T-helper 1 cell (primary cell): Measurements from ENCODE around the gene ABT1.

Source experiments
- DNase-seq, 5 donors: peaks; one replicate each; pipeline ENCODE4 v3.0.0-alpha.2; 2012 to 2020

Gene ABT1

DNA sequence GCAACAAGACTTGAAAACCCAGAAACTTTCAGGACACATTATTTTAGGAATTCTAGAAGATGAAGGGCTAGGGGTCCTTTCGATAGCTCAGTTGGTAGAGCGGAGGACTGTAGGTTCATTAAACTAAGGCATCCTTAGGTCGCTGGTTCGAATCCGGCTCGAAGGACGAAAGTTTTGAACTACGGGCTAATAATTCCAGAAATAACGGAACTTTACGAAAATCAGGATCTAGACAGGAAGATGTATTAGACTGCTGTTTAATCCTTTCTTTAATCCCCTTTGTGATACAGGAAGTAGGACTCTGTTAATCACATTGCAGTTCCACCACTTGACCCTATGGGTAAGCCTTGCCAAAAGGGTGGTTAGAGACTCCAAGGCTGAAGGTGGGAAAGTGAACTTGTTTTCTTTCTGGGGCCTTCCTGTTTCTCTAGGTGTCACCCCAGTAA is 21.2 kb upstream of the ABT1 start:
- DNase-seq = no peak

DNA sequence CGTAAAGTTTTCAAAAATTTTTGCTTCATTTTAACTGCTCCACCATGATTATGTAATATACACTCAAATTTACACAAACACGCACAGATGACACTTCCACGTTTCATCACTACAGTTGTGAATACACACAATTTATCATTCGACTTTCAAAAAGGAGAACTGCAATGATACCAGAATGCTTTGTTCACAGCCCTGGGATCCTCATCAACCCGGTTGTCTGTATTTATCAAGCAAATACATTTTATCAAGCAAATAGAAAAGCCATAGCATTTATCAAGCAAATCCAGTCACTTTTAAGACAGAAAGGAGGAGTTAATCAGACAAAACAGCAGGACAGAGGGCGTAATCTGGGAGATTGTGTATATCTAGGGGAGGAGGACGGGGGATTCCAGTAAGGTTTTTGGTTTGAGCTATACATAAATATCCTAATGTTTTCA is 20.3 kb upstream of the ABT1 start:
- DNase-seq = no peak

DNA sequence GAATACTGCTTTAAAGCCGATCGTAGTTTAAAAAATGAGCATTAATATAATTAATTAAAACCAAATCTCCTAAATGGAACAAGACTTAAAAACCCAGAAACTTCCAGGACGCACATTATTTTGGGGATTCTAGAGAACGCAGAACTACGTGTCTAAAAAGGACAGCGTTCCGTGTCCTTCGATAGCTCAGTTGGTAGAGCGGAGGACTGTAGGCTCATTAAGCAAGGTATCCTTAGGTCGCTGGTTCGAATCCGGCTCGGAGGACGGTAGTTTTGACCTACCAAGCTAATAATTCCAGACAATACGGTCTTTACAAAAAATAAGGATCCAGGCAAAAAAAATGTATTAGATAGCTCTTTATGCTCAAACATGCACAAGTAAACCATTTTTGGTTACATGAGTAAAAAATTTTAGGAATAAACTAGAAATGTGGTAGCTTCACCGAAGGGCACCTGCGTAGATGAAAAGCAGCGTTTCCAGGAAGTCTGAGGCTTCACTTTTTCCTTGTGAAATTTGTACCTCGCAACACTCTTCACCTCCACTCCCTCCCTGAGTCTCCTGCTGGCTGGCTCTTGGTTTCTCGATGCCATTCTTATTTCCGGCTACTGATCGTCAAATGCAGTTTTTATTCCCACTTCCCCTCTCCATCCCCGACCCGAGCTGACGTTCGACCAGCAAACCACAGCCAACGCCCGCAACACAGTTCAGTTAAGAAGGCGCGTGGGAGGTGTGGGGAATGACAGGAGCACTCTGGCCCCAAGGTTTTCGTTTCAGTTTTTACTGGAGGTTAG is 19.6 kb upstream of the ABT1 start:
- peak in 3 of 5 donors; percentile 30 to 56 (median 52) for DNase-seq

DNA sequence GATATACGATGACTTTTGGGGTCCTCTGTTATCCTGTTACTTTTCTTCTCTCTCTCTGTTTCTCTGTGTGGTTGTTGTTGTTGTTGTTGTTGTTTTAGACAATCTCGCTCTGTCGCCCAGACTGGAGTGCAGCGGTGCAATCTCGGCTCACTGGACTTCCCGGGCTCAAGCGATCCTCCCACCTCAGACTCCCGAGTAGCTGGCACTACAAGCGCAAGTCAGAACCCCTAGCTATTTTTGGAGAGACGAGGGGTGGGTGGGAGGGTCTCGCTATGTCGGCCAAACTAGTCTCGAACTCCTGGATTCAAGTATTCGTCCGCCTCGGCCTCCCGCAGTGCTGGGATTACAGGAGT is 19.1 kb upstream of the ABT1 start:
- no peak for DNase-seq

DNA sequence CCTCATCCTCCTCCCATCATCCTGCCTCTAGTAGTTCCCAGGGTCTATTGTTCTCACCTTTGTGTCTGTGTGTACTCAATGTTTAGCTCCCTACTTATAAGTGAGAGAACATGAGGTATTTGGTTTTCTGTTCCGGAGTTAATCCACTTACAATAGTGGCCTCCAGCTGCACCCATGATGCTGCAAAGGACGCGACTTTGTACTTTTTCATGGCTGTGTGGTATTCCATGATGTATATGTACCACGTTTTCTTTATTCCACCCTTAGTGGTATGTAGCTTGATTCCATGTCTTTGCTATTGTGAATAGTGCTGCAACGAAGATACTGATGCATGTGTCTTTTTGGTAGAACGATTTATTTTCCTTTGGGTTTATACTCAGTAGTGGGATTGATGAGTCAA is 18.5 kb upstream of the ABT1 start:
- no peak for DNase-seq

DNA sequence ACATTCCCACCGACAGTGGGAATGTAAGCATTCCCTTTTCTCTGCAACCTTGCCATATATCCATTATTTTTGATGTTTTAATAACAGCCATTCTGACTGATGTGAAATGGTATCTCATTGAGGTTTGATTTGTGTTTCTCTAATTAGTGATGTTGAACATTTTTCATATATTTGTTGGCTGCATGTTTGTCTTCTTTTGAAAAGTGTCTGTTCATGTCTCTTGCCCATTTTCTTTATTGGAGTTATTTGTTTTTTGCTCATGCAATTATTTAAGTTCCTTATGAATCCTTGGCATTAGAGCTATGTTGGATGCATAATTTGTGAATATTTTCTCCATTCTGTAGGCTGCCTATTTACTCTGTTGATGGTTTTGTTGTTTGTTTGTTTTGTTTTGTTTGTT is 18.0 kb upstream of the ABT1 start:
- no peak for DNase-seq

DNA sequence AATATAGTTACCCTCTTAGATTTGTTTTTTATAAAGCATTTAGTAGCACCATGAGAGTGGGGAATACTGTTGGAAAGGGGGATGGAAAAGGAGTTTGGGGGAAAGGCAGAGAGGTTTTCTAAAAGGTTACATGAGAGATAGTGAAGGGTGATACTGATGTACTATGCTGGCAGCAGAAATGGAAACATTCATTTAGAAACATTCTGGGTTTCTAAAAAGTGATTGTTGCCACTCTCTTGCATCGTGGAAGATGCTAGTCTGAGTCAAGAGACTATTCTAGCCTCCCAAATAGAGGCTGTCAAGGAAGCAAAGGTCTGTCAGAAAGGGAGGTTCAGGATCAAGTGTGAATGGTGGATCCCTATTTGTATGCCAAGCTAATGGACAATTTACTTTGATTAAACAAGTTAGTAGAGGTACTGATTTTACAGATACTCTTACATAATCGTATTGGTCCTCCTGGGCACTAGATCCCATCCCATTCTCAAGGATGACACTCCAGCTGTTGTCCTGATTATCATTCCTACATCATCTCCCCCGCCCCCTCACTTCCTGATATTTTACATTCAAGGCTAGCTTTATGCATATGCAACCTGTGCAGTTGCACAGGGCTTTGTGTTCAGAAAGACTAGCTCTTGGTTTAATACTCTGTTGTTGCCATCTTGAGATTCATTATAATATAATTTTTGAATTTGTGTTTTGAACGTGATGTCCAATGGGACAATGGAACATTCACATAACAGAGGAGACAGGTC is 15.4 kb upstream of the ABT1 start:
- DNase-seq = no peak

DNA sequence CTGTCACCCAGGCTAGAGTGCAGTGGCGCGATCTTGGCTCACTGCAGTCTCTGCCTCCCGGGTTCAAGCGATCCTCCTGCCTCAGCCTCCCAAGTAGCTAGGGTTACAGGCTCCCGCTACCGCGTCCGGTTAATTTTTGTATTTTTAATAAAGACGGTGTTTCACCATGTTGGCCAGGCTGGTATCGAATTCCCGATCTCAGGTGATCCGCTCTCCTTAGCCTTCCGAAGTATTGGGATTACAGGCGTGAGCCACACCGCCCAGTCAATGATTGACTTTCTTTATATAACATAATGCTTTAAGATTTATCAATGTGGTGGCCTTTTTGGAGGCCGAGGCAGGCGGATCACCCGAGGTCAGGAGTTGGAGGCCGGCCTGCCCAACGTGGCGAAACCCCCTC is 7.8 kb upstream of the ABT1 start:
- no peak for DNase-seq

DNA sequence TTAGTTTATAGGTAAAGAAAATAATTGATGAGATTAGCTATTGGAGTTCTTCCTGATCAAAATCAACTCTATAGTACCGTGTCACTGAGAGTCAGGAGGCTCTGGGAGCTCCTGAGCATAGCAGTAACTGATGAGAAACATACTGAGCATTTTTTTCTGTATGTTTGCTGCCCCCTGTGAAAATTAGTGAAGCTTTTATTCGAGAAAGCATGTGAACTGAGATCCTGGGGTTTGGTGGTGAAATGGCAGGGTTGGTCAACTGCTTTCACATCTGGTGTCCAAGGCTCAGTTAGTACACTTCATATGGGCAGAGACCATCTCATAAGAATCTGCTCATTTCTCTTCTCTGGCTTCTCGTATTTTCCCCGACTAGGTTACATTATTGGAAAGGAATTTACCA is 4.1 kb upstream of the ABT1 start:
- no peak for DNase-seq

DNA sequence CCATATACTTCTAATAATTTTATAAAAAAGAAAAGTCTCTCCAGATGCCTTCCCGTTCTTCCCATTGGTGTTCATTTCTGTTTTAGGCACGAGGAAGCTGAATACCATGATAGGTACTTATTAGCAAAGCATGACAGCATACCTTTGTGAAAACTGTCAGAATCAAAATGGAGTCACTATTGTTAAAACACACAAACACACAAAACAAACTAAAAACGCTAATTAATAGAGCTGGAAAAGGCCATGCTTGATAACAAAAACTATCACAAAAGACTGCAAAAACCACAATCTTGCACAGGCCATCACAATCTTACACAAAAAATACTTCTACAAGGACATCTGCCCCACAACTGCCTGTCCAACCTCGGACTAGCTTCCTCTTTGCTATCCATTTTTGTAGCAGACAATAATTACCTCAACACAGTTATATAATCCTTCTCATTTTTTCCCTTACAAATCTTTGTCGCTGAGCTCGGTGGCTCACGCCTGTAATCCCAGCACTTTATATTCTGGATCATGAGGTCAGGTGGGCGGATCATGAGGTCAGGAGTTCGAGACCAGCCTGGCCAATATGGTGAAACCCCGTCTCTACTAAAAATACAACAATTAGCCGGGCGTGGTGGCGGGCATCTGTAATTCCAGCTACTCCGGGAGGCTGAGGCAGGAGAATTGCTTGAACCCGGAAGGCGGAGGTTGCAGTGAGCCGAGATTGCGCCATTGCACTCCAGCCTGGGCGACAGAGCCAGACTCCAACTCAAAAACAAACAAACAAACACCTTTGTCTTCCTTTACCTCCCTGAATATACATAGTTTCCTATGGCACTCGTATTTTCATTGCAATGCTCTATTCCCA is 3.2 kb upstream of the ABT1 start:
- no peak for DNase-seq

DNA sequence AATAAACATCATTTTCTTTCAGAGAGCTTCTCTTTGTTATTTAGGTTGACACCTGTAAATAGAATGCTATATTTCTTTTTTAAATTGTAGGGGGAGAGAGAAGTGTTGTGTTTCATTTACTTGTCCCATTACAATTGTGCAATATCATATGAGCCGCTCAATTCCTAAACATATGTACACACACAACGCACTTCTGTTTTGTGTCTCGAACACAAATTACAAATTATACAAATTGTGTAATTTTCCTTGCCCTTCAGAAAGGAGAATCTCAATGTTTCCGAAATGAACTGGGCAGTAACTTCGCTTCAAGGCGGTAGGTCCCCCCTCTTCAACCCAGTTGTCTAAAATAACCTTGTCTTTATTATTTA is 2.6 kb upstream of the ABT1 start:
- no peak for DNase-seq

DNA sequence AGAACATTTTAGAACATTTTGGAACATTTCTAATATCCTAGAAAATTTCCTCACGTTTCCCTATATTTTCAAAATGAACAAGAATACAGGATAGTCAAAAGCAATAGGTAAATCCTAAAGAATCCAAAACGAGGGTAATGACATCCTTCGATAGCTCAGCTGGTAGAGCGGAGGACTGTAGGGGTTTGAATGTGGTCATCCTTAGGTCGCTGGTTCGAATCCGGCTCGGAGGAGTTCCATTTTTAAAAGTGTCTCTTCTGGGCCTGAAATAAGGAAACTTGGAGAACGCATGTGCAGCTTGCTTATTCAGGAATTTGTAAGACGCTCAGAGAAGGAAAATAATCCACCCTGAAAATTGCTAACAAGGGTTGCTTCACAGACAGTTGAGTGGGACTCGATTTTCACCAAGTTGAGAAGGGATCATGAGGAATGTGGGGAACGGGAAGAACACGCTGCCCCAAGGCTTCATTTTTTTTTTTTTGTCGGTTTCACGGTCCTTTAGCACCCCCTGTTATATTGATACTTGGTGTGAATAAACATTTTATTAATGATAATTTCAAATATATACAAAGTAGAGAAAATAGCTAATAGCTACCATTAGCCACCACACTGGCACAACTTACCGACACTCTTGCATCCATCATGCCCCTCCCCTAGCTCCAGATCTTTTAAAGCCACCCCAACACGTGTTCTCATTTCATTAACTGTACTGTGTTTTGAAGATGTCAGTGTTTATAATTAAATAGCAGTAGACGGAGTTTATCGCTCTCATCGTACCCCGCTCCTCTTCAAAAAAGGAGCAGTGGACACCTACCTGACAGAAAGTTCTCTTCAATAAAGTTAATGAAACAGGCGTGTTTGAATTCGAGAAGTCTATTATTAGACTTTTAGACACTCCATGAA is 1.8 kb upstream of the ABT1 start:
- peak in 1 of 5 donors; percentile 51 for DNase-seq

DNA sequence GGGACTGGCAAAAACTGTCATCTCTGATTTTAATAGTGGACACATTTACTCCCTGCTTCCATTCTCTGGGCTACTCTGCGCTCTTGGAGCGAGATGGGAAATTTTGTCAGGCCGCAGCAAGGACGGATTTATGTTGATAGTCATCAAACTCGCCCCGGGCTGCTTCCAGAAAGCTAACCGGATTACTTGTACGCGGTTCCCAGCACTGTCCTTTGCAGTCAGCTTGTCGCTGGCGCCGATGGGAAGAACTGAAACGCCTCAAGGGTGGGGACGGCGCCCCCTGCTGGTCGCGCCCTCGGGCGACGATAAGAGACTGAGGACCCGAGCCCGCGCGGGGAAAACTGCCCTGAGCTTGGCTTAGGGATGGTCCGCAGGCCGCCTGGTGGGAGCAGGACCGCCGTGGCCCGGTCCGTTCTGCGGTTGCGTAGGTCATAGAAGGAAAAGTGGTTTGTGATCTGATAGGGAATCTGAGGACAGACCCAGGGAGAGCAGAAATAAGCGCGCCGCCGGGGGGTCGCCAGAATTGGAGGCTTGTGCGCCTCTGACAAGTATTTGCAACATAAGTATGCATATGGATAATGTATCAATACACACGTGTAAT is 984 bp upstream of the ABT1 start:
- peak; percentile 68 to 86 (median 78) for DNase-seq

DNA sequence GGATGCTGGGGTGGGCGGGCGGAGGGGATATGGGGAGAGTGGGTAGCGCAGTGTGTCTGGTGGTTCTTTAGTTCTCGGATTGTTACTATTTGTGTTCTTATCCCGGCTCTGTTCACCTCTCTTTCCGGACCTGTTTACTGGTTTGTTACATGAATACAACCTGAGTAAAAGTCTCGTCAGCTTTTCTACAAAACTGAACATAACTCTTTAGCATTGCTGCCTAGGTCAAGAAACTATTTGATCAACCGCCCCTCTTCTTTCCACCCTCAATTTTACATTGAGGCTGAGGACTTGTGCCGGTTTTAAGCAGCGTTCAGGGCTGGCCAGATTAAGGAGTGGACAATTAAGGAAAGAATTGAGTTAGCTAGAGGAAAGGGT is 625 bp downstream of the ABT1 start:
- no peak for DNase-seq

DNA sequence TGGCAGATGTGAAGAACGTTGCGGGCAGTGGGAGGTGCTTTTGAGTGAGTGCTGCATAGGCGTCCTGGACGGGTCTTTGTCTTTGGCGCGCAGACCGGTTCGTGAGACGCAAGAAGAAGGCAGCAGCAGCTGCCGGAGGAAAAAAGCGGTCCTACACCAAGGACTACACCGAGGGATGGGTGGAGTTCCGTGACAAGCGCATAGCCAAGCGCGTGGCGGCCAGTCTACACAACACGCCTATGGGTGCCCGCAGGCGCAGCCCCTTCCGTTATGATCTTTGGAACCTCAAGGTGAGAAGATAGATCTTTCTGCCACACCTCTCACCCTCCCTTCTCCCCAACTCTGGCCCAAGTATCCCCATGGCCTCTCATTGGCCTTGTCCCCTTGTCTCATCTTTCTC is 1.1 kb downstream of the ABT1 start:
- no peak for DNase-seq

DNA sequence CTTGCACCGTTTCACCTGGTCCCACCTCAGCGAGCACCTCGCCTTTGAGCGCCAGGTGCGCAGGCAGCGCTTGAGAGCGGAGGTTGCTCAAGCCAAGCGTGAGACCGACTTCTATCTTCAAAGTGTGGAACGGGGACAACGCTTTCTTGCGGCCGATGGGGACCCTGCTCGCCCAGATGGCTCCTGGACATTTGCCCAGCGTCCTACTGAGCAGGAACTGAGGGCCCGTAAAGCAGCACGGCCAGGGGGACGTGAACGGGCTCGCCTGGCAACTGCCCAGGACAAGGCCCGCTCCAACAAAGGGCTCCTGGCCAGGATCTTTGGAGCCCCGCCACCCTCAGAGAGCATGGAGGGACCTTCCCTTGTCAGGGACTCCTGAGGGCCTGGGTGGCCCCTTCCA is 1.5 kb downstream of the ABT1 start:
- DNase-seq = no peak

DNA sequence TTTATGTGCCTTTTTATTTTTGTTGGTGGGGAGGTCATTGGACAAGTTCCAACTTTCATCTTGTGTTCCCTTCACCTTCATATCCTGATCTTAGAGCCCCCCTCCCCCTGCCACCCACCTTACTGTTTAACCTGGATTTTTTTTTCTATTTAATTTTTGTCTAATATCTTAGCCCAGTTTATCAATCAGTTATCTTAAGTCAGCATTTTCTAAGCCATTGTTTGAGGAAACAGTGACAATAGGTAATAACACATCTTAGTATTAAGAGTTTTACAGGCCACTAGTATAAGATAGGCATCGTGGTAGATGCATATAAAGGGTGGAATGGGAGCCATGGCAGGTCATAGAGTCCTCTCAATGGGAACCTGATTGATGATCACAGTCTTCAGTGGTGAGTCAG is 2.4 kb downstream of the ABT1 start:
- DNase-seq = no peak

DNA sequence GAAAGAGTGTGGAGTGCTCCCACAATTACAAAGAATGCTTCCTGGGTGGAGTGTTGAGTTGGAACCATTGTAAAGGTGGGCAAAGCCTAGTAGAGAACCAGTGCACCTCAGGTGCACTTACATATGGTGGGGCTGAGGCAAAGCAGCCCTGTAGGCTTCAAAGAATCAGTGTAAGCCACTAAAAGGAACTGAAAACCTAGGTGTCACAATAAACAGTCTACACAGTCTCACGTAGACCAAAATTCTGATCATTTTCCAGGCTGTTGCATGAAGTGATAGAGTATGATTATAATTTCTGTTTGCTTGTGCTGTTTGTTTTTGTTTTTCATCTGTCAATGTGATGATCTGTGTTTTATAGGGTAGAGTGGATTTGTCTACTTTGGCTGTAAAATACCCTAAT is 2.8 kb downstream of the ABT1 start:
- no peak for DNase-seq

DNA sequence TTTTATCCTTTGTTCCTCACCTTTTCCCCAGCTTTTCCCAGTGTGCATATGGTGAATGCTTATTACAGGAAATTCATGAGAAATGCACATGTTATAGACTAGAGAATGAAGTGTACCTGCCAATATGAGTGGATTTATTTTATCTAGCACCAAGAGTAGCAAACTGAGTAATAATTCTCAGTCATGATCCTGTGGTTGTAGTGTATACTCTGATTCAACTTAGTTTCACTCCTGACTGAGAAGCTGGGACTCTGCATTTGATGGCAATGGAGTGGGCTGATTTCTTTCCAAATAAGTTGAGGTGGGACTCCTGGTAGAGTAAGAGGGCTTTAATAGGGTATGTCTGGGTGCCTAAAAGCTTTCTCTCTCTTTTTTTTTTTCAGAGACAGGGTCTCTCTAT is 4.0 kb downstream of the ABT1 start:
- no peak for DNase-seq

DNA sequence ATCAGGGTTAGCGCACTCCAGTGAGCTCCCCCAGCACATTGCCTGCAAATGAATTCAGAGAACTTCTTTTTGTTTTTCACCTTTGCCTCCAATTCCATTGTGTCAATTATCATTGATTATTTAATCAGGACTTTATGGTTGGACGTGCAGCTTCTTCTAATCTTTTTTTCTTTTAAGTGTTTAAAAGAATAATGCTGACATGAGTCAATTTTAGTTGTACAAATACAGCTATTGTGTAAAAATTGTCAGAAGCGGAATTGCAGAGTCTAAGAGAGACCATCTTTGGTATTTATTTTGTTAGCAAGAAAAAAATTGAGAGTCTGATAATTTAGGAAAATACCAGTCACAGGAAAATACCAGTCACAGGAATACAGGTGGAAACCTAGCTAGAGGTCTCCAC is 5.5 kb downstream of the ABT1 start:
- no peak for DNase-seq

DNA sequence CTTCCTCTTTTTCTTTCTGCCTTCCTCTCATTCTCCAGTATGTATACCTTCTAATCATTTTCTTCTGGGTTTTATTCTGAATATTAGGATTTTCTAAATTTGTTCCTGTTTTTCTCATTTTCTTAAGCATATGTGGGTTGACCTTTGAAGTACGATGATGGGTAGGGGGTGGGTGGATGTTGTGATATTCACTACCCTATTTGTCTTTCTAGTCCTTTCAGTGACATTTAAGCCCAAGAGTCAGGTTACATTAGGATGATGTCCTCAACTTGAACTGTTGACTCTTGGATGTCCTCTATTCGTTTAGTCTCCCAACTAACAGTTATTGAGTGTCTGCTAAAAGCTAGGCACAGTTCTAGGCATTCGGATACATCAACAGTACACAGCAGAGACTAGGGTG is 7.3 kb downstream of the ABT1 start:
- DNase-seq = no peak

DNA sequence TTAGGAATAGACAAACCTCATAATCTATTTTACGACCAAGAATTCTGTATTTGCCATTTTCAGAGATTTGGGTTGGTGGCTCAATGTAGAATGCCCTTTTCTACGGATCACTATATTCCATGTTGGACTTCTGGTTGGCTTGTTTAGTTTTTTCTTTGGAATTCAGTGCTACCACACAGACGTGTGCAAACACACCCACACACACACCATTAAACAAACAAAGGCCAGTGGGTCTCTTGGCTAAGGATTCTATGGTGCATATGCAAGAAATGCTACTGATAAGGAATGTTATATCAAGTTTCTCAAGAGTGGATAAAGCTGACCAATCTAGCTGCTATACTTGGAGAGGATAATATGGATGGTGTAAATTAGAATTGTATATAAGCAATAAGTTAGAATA is 8.0 kb downstream of the ABT1 start:
- DNase-seq = no peak
